ENCODE measurements around the gene AHCYL2. TPM values are rescaled to one million over a fixed set of nuclear protein-coding genes. Genes with fewer than 3 reads are reported as not detected.

The AHCYL2 gene
- total and polyA plus RNA-seq, 4 donors, result 2.0 to 10.0 (median 3.6) TPM

DNA sequence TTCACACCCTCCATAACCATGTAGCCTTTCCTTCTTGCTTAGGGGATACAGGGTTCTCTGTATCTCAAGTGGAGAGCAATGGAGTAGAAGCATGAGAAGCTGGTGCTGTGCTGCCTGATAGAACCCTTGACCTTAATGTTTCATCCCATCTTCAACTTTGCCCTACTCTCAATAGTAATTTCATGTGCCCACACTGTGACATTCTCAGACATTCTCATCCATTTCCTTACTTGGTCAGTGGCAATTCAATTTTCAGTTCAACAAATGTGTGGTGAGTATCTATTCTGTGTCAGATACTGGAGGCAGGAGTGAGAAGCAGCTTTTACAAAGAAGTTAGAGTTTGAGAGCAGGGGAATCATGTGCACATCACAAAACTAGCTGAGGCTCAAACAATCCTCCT, 225.5 kb downstream of the AHCYL2 start:
- Histone ChIP-seq H3K27ac (ENCODE audit: low read depth in 1 of 2, low read length in 2 of 2) (no peak overlapping the region), H3K9me3 (ENCODE audit: control insufficient read depth in 4 of 4, low read length in 3 of 4) (peaks cover 0 to 2% (median 0%) of the 10 kb centered on the region in 4 donors), H3K4me1 (ENCODE audit: control insufficient read depth in 4 of 4, insufficient read depth in 4 of 4, low read length in 3 of 4) (no peaks in the 10 kb centered on the region), H3K9ac (ENCODE audit: low read depth in 1 of 2, low read length in 2 of 2) (no peak overlapping the region), H3K27me3 (ENCODE audit: control insufficient read depth in 4 of 4, insufficient read depth in 4 of 4, low read length in 3 of 4) (no peaks in the 10 kb centered on the region), H3K4me3 (ENCODE audit: low read depth in 1 of 3, low read length in 3 of 3) (no peak overlapping the region), H3K36me3 (ENCODE audit: control insufficient read depth in 4 of 4, insufficient read depth in 3 of 4, low read depth in 1 of 4, low read length in 3 of 4) (no peaks in the 10 kb centered on the region)
- no peak for DNase-seq (ENCODE audit: low spot score)
- TF ChIP-seq GABPA (IDR thresholded peaks at IDR 0.05 in 1 of 2, conservative IDR thresholded peaks at IDR 0.05 in 1 of 2), result no peak
- no peak for TF ChIP-seq HNF4G (IDR thresholded peaks at IDR 0.05)
- TF ChIP-seq RAD21 (IDR thresholded peaks at IDR 0.05), result no peak
- no peak for TF ChIP-seq EGR1 (IDR thresholded peaks at IDR 0.05; ENCODE audit: low read depth in 2 of 2)
- TF ChIP-seq, protein P1, sequence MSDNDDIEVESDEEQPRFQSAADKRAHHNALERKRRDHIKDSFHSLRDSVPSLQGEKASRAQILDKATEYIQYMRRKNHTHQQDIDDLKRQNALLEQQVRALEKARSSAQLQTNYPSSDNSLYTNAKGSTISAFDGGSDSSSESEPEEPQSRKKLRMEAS (IDR thresholded peaks at IDR 0.05), result no peak

DNA sequence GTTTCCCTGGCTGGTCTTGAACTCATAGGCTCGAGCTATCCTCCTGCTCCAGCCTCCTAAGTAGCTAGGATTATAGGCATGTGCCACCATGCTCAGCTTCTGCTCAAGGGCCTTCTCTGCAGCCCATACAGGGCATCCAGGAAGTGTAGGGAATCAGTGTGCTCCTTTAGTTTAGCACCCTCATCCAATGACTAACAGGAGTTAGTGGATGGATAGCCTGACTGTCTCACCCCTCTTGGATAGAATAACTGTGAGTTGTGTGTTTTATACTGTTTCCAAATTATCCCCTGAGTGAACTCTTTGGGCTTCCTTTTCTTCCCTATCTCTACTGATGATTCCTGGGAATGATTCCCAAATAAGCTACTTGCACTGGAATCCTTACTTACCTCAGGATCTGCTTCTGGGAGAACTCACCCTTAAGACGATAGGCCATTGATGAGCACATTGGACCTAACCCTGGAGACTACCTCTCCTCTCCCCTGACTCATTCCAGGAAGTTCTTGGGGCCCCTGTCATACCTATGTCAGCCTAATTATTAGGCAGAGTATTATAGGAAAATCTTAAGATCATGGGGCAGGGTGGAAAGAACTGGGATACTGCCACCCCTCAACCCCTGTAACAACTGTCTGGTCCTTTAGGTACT, 227.9 kb downstream of the AHCYL2 start:
- Histone ChIP-seq H3K9ac (ENCODE audit: low read depth in 1 of 2, low read length in 2 of 2) (no peak overlapping the region), H3K4me1 (ENCODE audit: control insufficient read depth in 4 of 4, insufficient read depth in 4 of 4, low read length in 3 of 4) (no peaks in the 10 kb centered on the region), H3K4me3 (ENCODE audit: low read depth in 1 of 3, low read length in 3 of 3) (no peak overlapping the region), H3K36me3 (ENCODE audit: control insufficient read depth in 4 of 4, insufficient read depth in 3 of 4, low read depth in 1 of 4, low read length in 3 of 4) (no peaks in the 10 kb centered on the region), H3K27me3 (ENCODE audit: control insufficient read depth in 4 of 4, insufficient read depth in 4 of 4, low read length in 3 of 4) (no peaks in the 10 kb centered on the region), H3K9me3 (ENCODE audit: control insufficient read depth in 4 of 4, low read length in 3 of 4) (peaks cover 0 to 2% (median 0%) of the 10 kb centered on the region in 4 donors), H3K27ac (ENCODE audit: low read depth in 1 of 2, low read length in 2 of 2) (no peak overlapping the region)
- 90% methylated on average over 2 of the region's 2 CpGs for WGBS
- DNase-seq (ENCODE audit: low spot score), result no peak
- TF ChIP-seq, protein P2, sequence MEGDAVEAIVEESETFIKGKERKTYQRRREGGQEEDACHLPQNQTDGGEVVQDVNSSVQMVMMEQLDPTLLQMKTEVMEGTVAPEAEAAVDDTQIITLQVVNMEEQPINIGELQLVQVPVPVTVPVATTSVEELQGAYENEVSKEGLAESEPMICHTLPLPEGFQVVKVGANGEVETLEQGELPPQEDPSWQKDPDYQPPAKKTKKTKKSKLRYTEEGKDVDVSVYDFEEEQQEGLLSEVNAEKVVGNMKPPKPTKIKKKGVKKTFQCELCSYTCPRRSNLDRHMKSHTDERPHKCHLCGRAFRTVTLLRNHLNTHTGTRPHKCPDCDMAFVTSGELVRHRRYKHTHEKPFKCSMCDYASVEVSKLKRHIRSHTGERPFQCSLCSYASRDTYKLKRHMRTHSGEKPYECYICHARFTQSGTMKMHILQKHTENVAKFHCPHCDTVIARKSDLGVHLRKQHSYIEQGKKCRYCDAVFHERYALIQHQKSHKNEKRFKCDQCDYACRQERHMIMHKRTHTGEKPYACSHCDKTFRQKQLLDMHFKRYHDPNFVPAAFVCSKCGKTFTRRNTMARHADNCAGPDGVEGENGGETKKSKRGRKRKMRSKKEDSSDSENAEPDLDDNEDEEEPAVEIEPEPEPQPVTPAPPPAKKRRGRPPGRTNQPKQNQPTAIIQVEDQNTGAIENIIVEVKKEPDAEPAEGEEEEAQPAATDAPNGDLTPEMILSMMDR (IDR thresholded peaks at IDR 0.05; ENCODE audit: low read depth, low read length, missing input control), result no peak
- TF ChIP-seq GABPA (IDR thresholded peaks at IDR 0.05 in 1 of 2, conservative IDR thresholded peaks at IDR 0.05 in 1 of 2) (no peak), JUND (IDR thresholded peaks at IDR 0.05) (no peak), SP1 (IDR thresholded peaks at IDR 0.05) (no peak), FOXA1 (IDR thresholded peaks at IDR 0.05) (no peak)
- TF ChIP-seq, protein P3, sequence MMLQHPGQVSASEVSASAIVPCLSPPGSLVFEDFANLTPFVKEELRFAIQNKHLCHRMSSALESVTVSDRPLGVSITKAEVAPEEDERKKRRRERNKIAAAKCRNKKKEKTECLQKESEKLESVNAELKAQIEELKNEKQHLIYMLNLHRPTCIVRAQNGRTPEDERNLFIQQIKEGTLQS (IDR thresholded peaks at IDR 0.05), result no peak

DNA sequence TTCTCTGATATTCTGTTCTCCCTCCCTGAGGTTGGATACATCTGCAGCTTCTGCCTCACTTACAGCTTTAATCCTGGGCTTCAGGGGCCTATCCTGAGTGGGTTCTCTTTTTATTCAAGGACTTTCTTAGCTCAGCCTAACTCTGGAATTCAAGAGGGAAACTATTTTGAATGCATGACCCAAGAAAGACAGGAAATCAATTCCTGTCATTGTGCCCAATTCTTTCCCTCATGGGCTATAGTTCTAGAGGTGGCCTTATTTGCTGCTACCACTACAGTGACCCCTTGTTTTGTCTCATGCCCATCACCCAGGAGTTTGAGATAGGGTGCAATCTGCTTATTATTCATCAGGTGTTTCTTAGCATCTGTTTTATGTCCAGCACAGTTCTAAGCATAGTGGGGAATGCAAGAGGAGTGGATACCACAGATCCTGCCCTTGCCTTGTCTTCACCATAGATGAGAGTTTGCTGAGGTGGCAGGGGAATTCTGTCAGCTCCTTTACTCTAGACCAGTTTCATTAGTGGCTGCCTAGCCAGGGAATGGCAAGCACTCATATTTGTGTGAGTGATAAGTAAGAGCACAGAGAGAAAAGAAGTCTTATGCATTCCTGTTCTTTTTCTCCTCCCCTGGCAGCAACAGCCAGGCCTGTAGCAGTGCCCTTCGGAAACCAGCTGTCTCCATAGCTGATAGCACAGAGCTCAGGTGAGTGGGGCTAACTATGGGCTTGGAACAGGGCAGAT, 228.8 kb downstream of the AHCYL2 start:
- no peaks in the 10 kb centered on the region for H3K27me3 ChIP-seq (ENCODE audit: control insufficient read depth in 4 of 4, insufficient read depth in 4 of 4, low read length in 3 of 4)
- H3K9ac ChIP-seq (ENCODE audit: low read depth in 1 of 2, low read length in 2 of 2), result no peak overlapping the region
- TF ChIP-seq EGR1 (IDR thresholded peaks at IDR 0.05; ENCODE audit: low read depth in 2 of 2) (no peak), TAF1 (conservative IDR thresholded peaks at IDR 0.05) (no peak), HNF4A (conservative IDR thresholded peaks at IDR 0.05) (no peak), HNF4G (IDR thresholded peaks at IDR 0.05) (no peak), SP1 (IDR thresholded peaks at IDR 0.05) (no peak)
- no peaks in the 10 kb centered on the region for H3K9me3 ChIP-seq (ENCODE audit: control insufficient read depth in 4 of 4, low read length in 3 of 4)
- no peak overlapping the region for H3K27ac ChIP-seq (ENCODE audit: low read depth in 1 of 2, low read length in 2 of 2)
- 90% methylated on average over 1 of the region's 1 CpG for WGBS
- no peak overlapping the region for H3K4me3 ChIP-seq (ENCODE audit: low read depth in 1 of 3, low read length in 3 of 3)
- DNase-seq (ENCODE audit: low spot score), result no peak
- H3K36me3 ChIP-seq (ENCODE audit: control insufficient read depth in 4 of 4, insufficient read depth in 3 of 4, low read depth in 1 of 4, low read length in 3 of 4), result no peaks in the 10 kb centered on the region
- no peaks in the 10 kb centered on the region for H3K4me1 ChIP-seq (ENCODE audit: control insufficient read depth in 4 of 4, insufficient read depth in 4 of 4, low read length in 3 of 4)
